GM06990 (cell line): ENCODE results near the gene EIPR1.

ENCODE experiments used
- DNase-seq: peaks from one replicate; pipeline ENCODE4 v3.0.0-alpha.2; 2011; ENCODE audit not compliant: insufficient read length; ENCODE audit errors: extremely low read depth
- H3K27me3 ChIP-seq: replicated peaks from 2 replicates; pipeline ENCODE4 v1.6.0; 2011; ENCODE audit warnings: low read length; ENCODE audit not compliant: control insufficient read depth, insufficient read depth
- H3K36me3 ChIP-seq: 2 replicates; pipeline ENCODE4 v1.5.1; 2011; ENCODE audit warnings: low read length; ENCODE audit not compliant: control insufficient read depth, insufficient read depth
- H3K4me3 ChIP-seq: replicated peaks from 2 replicates; pipeline ENCODE4 v1.5.1; 2011; ENCODE audit warnings: low read depth, mild to moderate bottlenecking, control low read depth, low read length
- CTCF ChIP-seq: IDR thresholded peaks from 2 replicates; pipeline ENCODE4 v1.5.1; 2011; ENCODE audit warnings: low read length, control low read depth, mild to moderate bottlenecking, inconsistent platforms; ENCODE audit not compliant: insufficient read depth, poor library complexity, severe bottlenecking

The EIPR1 gene

GRCh38 chr2:3299130-3299529 is 78.5 kb downstream of the EIPR1 start:
- TF ChIP-seq CTCF: no peak

GRCh38 chr2:3298191-3298590 is 79.4 kb downstream of the EIPR1 start:
- TF ChIP-seq CTCF: no peak
- no peak overlapping the region for H3K4me3 ChIP-seq
- no peak for DNase-seq
- H3K36me3 ChIP-seq: peaks cover 4% of the 10 kb centered on the region
- H3K27me3 ChIP-seq: no peaks in the 10 kb centered on the region

More at GRCh38 chr2:3299130-3299529, 78.5 kb downstream of the EIPR1 start:
- Histone ChIP-seq H3K36me3 (peaks cover 4% of the 10 kb centered on the region), H3K4me3 (no peak overlapping the region), H3K27me3 (no peaks in the 10 kb centered on the region)
- DNase-seq: no peak

DNA sequence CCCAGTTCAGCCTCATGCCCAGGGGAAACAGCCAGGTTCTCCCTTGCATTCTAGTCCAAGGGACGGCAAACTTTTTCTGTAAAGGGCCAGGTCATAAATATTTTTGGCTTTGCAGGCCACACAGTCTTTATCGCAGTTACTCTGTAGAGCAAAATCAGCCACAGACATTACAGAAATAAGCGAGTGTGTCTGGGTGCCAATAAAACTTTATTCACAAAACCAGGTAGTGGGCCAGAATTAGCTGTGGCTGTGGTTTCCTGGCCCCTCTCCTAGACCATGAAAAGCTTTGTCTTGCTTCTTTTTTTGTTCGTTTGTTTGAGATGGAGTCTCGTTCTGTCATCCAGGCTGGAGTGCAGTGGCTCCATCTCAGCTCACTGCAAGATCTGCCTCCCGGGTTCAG is 80.1 kb downstream of the EIPR1 start:
- H3K36me3 ChIP-seq: peaks cover 4% of the 10 kb centered on the region
- H3K4me3 ChIP-seq: no peak overlapping the region
- no peak for DNase-seq
- no peaks in the 10 kb centered on the region for H3K27me3 ChIP-seq
- no peak for TF ChIP-seq CTCF

DNA sequence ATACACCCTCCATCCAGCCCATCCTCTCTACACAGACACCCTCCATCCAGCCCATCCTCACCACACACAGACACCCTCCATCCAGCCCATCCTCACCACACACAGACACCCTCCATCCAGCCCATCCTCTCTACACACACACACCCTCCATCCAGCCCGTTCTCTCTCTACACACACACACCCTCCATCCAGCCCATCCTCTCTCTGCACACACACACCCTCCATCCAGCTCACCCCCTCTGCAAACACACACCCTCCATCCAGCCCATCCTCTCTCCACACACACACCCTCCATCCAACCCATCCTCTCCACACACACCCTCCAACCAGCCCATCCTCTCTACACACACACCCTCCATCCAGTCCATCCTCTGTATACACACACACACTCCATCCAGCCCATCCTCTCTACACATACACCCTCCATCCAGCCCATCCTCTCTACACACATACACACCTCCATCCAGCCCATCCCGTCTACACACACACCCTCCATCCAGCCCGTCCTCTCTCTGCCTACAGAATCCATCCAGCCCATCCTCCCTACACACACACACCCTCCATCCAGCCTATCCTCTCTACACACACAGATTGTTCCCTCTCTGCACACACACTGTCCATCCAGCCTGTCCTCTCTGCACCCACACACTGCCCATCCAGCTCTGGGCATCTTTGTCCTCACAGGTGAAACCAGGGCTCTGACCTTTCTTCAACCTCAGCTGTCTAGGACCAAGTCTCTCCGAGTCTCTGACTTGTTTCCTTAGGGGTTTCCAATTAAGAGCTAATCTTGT is 81.2 kb downstream of the EIPR1 start:
- Histone ChIP-seq H3K36me3 (peaks cover 2% of the 10 kb centered on the region), H3K4me3 (no peak overlapping the region), H3K27me3 (no peaks in the 10 kb centered on the region)
- DNase-seq: no peak
- TF ChIP-seq CTCF: no peak

DNA sequence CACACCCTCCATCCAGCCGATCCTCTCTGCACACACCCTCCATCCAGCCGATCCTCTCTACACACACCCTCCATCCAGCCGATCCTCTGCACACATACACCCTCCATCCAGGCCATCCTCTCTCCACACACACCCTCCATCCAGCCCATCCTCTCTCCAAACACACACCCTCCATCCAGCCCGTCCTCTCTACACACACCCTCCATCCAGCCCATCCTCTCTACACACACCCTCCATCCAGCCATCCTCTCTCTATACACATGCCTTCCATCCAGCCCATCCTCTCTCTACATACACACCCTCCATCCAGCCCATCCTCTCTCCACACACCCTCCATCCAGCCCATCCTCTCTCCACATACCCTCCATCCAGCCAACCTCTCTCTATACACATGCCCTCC is 83.1 kb downstream of the EIPR1 start:
- no peak for TF ChIP-seq CTCF
- H3K36me3 ChIP-seq: peaks cover under 1% of the 10 kb centered on the region
- no peak for DNase-seq
- H3K27me3 ChIP-seq: no peaks in the 10 kb centered on the region
- H3K4me3 ChIP-seq: no peak overlapping the region
